Measurements from ENCODE around the gene ZFP69B. TPM values are rescaled to one million over a fixed set of nuclear protein-coding genes. Genes with fewer than 3 reads are reported as not detected.

ZFP69B gene
- total RNA-seq, 1 experiment from 2014 or later: 3.7 TPM

DNA sequence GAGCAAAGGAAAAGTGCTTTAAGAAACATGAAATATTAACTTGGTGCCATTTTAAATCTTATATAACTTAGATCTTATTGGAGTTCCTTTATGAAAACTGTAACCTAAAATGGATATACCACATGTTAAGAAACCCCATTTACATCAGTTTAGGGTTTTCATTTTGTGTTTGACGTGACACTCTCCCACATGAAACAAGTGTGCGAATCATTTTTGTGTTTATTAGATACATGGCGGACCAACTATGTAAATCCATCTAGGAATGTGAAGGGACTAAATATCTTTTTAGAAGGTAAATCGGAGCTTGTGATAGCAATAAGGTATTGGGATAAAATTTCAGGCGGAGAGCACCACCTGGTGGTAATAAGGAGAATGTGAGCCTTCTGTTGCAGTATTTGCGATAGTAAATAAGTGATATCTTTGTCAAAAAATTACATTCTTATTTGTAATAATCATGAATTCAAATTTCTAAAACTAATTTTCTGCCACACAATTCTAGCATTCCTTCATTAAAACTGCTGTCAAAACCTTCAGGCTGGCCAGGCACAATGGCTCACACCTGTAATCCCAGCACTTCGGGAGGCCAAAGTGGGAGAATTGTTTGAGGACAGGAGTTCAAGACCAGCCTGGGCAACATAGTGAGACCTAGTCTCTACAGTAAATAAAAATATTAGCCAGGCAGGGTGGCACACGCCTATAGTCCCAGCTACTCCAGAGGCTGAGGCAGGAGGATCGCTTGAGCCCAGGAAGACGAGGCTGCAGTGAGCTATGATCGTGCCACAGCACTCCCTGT, 45.4 kb upstream of the ZFP69B start:
- H3F3A ChIP-seq (ENCODE audit: insufficient read depth, low read depth): no peaks in the 10 kb centered on the region
- no peaks in the 10 kb centered on the region; the same call in 1 of the 2 replicates for H3K4me1 ChIP-seq (replicated peaks; ENCODE audit: insufficient read depth)
- H3K4me3 ChIP-seq: no peak overlapping the region
- no TSS peak for BruUV-seq (replicated peaks)
- no peak overlapping the region; the same call in 1 of the 2 replicates for H2AFZ ChIP-seq
- H3K4me2 ChIP-seq: 0 out of 2 replicates have a peak overlapping the region, but pooled peaks have one; percentile 25
- peaks cover 3% of the 10 kb centered on the region; the same call in 1 of the 2 replicates for H3K79me2 ChIP-seq (ENCODE audit: low read depth)
- no peaks in the 10 kb centered on the region for H4K20me1 ChIP-seq (ENCODE audit: insufficient read depth)
- no peaks in the 10 kb centered on the region for H3K36me3 ChIP-seq (ENCODE audit: low read depth)
- CTCF ChIA-PET: interaction anchor here (0.6 to 1.6 kb wide), 6 partner anchors 67 to 321 kb away, joined by 3 to 14 read pairs (median 6); no protein-coding TSS in a partner anchor
- POLR2A ChIA-PET (ENCODE audit: unreplicated experiment): interaction anchor here (0.6 kb wide), 1 partner anchor 312 kb away, joined by 3 read pairs; no protein-coding TSS in a partner anchor
- no peaks in the 10 kb centered on the region for H3K27me3 ChIP-seq (ENCODE audit: insufficient read depth, low read depth)
- H3K9me2 ChIP-seq (ENCODE audit: insufficient read depth): no peaks in the 10 kb centered on the region
- peak; percentile 32 to 54 for DNase-seq
- TF ChIP-seq EZH2 (IDR thresholded peaks at IDR 0.05; ENCODE audit: low read depth) (no peak), CTCF (conservative IDR thresholded peaks at IDR 0.05) (peak; percentile 91)
- H3K27ac ChIP-seq: no peak overlapping the region
- intact Hi-C loops (cut with micrococcal nuclease; ENCODE audit: unreplicated experiment): loop anchor here (1.0 to 2.0 kb wide), 4 partner anchors 66 to 486 kb away; no protein-coding TSS in a partner anchor
- no peaks in the 10 kb centered on the region for H3K9me3 ChIP-seq (ENCODE audit: insufficient read depth, low read depth)

DNA sequence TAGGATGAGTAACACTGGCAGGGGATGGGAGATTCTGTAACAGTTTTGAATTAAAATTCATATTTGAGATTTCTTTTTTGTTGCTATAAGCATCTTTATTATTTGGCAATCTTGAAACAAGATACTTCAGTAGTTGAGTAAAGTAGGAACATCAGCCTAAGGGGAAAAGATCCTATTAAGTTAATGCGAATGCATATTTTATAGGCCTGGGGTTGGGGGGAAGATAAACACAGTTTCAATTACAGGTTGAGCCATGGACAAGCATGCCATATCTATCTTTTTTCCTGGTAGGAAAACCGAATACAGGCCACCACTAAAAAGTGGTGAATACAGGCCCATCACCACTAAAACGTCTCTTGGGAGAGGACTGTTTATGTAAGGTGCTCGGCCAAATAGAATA, 44.5 kb upstream of the ZFP69B start:
- no TSS peak for BruUV-seq (replicated peaks)
- no peaks in the 10 kb centered on the region for H3K79me2 ChIP-seq (ENCODE audit: low read depth)
- no peaks in the 10 kb centered on the region for H3K36me3 ChIP-seq (ENCODE audit: low read depth)
- no peaks in the 10 kb centered on the region; the same call in 1 of the 2 replicates for H3K4me1 ChIP-seq (replicated peaks; ENCODE audit: insufficient read depth)
- TF ChIP-seq EZH2 (IDR thresholded peaks at IDR 0.05; ENCODE audit: low read depth): no peak
- no peak overlapping the region for H3K4me2 ChIP-seq
- H3K27ac ChIP-seq: no peak overlapping the region
- ChIA-PET CTCF (interaction anchor here (1.5 kb wide), 1 partner anchor 254 kb away, joined by 7 read pairs; no protein-coding TSS in a partner anchor), POLR2A (ENCODE audit: unreplicated experiment) (no interaction called here)
- H3K9me3 ChIP-seq (ENCODE audit: insufficient read depth, low read depth): no peaks in the 10 kb centered on the region
- no peaks in the 10 kb centered on the region for H3K9me2 ChIP-seq (ENCODE audit: insufficient read depth)
- H4K20me1 ChIP-seq (ENCODE audit: insufficient read depth): no peaks in the 10 kb centered on the region
- H3F3A ChIP-seq (ENCODE audit: insufficient read depth, low read depth): no peaks in the 10 kb centered on the region
- no peak for DNase-seq
- no peak overlapping the region for H3K4me3 ChIP-seq
- no peak overlapping the region for H2AFZ ChIP-seq
- H3K27me3 ChIP-seq (ENCODE audit: insufficient read depth, low read depth): no peaks in the 10 kb centered on the region
- intact Hi-C loops (cut with micrococcal nuclease; ENCODE audit: unreplicated experiment): loop anchor here (2.0 kb wide), 3 partner anchors 67 to 487 kb away; no protein-coding TSS in a partner anchor

DNA sequence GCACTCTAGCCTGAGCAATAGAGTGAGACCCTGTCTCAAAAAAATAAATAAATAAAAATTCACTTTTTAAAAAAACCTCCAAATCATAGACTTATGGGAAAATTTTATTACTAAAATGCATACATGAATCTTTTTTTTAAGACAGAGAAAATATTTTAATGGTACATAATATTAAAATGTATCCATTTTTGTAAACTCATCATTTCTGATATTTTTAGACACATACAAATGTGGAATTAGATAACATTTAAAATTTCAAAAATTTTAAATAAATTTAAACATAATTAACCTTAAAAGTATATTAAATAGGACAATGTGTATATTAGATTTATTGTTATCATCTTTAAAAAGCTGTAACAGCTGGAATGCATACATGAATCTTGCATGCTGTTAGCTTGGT, 42.8 kb upstream of the ZFP69B start:
- no peak for DNase-seq
- no peak overlapping the region for H2AFZ ChIP-seq
- BruUV-seq (replicated peaks): no TSS peak
- no peaks in the 10 kb centered on the region for H3K9me3 ChIP-seq (ENCODE audit: insufficient read depth, low read depth)
- H3K4me3 ChIP-seq: no peak overlapping the region
- TF ChIP-seq EZH2 (IDR thresholded peaks at IDR 0.05; ENCODE audit: low read depth) (no peak), CTCF (conservative IDR thresholded peaks at IDR 0.05) (no peak)
- H3K27me3 ChIP-seq (ENCODE audit: insufficient read depth, low read depth): no peaks in the 10 kb centered on the region
- ChIA-PET POLR2A (ENCODE audit: unreplicated experiment) (no interaction called here), CTCF (interaction anchor here (0.7 kb wide), 2 partner anchors 52 to 796 kb away, joined by 3 to 4 read pairs; no protein-coding TSS in a partner anchor)
- no peaks in the 10 kb centered on the region for H3K9me2 ChIP-seq (ENCODE audit: insufficient read depth)
- intact Hi-C loops (cut with micrococcal nuclease; ENCODE audit: unreplicated experiment): no loop called here
- no peak overlapping the region for H3K4me2 ChIP-seq
- H3K27ac ChIP-seq: no peak overlapping the region
- no peaks in the 10 kb centered on the region for H3K36me3 ChIP-seq (ENCODE audit: low read depth)
- no peaks in the 10 kb centered on the region for H4K20me1 ChIP-seq (ENCODE audit: insufficient read depth)
- no peaks in the 10 kb centered on the region for H3K79me2 ChIP-seq (ENCODE audit: low read depth)
- no peaks in the 10 kb centered on the region for H3F3A ChIP-seq (ENCODE audit: insufficient read depth, low read depth)
- no peaks in the 10 kb centered on the region; the same call in 1 of the 2 replicates for H3K4me1 ChIP-seq (replicated peaks; ENCODE audit: insufficient read depth)

All from PC-9 (cell line).